ENCODE measurements around the gene ZCCHC12.

DNA sequence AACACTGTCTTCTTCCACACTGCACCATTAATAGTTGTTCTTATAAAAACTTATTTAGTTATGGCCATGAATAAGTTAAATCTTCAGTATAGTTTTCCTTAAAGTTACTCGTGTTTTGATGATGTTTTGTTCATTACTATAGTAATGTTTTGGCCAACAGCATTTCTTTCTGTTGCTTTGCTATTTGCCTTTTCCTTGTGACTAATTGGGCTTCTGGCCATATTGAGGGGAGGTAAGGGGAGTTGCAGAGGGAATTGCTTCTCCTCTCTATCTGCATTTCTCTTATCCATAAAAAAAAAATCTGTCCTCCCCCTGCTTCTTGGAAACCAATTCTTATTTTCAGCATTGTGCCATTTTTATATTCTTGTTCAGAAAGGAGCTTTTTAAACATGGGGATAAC lies 42.7 kb upstream of the ZCCHC12 start:
- TF ChIP-seq, protein P1, sequence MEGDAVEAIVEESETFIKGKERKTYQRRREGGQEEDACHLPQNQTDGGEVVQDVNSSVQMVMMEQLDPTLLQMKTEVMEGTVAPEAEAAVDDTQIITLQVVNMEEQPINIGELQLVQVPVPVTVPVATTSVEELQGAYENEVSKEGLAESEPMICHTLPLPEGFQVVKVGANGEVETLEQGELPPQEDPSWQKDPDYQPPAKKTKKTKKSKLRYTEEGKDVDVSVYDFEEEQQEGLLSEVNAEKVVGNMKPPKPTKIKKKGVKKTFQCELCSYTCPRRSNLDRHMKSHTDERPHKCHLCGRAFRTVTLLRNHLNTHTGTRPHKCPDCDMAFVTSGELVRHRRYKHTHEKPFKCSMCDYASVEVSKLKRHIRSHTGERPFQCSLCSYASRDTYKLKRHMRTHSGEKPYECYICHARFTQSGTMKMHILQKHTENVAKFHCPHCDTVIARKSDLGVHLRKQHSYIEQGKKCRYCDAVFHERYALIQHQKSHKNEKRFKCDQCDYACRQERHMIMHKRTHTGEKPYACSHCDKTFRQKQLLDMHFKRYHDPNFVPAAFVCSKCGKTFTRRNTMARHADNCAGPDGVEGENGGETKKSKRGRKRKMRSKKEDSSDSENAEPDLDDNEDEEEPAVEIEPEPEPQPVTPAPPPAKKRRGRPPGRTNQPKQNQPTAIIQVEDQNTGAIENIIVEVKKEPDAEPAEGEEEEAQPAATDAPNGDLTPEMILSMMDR (IDR thresholded peaks at IDR 0.05; ENCODE audit: borderline replicate concordance, extremely low read depth, low read length, poor library complexity, severe bottlenecking): no peak
- TF ChIP-seq EZH2 (IDR thresholded peaks at IDR 0.05; ENCODE audit: borderline replicate concordance, low read depth, low read length, severe bottlenecking): no peak
